HFFc6 (cell line): ENCODE measurements around the gene SUGCT. TPM values are rescaled to one million over a fixed set of nuclear protein-coding genes. Genes with fewer than 3 reads are reported as not detected.
"Not testable (repeated sequence)": the region's sequence is repeated elsewhere in the genome, so short reads cannot be mapped to it uniquely, and the experiment has no call there.

ENCODE experiments used
- DNase-seq: peaks from one replicate; pipeline ENCODE4 v3.0.0-alpha.2; 2018
- H3K27ac Mint-ChIP-seq: 2 replicates; pipeline ENCODE4 v1.8.0; 2020; ENCODE audit warnings: mild to moderate bottlenecking, mixed read lengths
- H3K27me3 Mint-ChIP-seq: 2 replicates; pipeline ENCODE4 v1.8.0; 2021; ENCODE audit warnings: mild to moderate bottlenecking, moderate library complexity, mixed read lengths; ENCODE audit not compliant: insufficient read depth
- H3K36me3 Mint-ChIP-seq: 2 replicates; pipeline ENCODE4 v1.8.0; 2021; ENCODE audit warnings: low read depth, mixed read lengths
- H3K4me1 Mint-ChIP-seq: 2 replicates; pipeline ENCODE4 v1.8.0; 2020; ENCODE audit warnings: low read depth, mixed read lengths
- H3K4me3 Mint-ChIP-seq: 2 replicates; pipeline ENCODE4 v1.8.0; 2020; ENCODE audit warnings: mild to moderate bottlenecking, moderate library complexity, mixed read lengths
- H3K9me3 Mint-ChIP-seq: 2 replicates; pipeline ENCODE4 v1.8.0; 2020; ENCODE audit warnings: mild to moderate bottlenecking, mixed read lengths
- total RNA-seq, 6 experiments: library from RNA; stranded (reverse); fragmentation: NEBNext Ultra II Directional; extraction: Animal tissue kit (Norgen Biotek cat#: 25700); gene quantifications; 2 replicates in 1 of 6; 3 replicates in 5 of 6; pipeline ENCODE4 v1.2.3, GENCODE V29; 2021
- TF ChIP-seq, protein P1 (sequence below): fragments of 200-600 bp; sonication (generic); IDR thresholded peaks from 2 replicates; pipeline ENCODE4 v1.5.0; 2021; ENCODE audit warnings: antibody characterized with exemption, mild to moderate bottlenecking

SUGCT gene
- total RNA-seq, 6 experiments from 2014 or later: 12.9 to 20.1 (median 17.1) TPM

DNA sequence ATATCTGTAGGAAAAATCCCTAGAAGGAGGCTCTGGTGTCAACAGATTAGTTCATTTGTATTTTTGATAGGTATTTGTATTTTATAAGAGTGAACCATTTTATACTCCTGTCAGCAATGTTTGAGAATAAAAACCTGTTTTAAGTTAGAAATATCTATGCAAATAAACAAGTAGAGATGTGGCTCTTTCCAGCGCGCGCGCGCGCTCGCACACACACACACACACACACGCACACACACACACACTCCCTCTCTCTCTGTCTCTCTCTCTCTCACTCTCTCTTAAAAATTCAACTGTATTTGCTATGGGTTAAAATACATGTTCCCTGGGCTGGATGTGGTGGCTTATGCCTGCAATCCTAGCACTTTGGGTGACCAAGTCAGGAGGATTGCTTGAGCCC lies 113.9 kb downstream of the SUGCT start:
- TF ChIP-seq, protein P1, sequence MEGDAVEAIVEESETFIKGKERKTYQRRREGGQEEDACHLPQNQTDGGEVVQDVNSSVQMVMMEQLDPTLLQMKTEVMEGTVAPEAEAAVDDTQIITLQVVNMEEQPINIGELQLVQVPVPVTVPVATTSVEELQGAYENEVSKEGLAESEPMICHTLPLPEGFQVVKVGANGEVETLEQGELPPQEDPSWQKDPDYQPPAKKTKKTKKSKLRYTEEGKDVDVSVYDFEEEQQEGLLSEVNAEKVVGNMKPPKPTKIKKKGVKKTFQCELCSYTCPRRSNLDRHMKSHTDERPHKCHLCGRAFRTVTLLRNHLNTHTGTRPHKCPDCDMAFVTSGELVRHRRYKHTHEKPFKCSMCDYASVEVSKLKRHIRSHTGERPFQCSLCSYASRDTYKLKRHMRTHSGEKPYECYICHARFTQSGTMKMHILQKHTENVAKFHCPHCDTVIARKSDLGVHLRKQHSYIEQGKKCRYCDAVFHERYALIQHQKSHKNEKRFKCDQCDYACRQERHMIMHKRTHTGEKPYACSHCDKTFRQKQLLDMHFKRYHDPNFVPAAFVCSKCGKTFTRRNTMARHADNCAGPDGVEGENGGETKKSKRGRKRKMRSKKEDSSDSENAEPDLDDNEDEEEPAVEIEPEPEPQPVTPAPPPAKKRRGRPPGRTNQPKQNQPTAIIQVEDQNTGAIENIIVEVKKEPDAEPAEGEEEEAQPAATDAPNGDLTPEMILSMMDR: no peak
- no peak for DNase-seq
- no peaks in the 10 kb centered on the region for H3K36me3 Mint-ChIP-seq
- H3K4me1 Mint-ChIP-seq: no peaks in the 10 kb centered on the region
- H3K9me3 Mint-ChIP-seq: no peaks in the 10 kb centered on the region
- no peak overlapping the region for H3K4me3 Mint-ChIP-seq
- no peak overlapping the region for H3K27ac Mint-ChIP-seq
- H3K27me3 Mint-ChIP-seq: peaks cover 2% of the 10 kb centered on the region; the same call in 1 of the 2 replicates

DNA sequence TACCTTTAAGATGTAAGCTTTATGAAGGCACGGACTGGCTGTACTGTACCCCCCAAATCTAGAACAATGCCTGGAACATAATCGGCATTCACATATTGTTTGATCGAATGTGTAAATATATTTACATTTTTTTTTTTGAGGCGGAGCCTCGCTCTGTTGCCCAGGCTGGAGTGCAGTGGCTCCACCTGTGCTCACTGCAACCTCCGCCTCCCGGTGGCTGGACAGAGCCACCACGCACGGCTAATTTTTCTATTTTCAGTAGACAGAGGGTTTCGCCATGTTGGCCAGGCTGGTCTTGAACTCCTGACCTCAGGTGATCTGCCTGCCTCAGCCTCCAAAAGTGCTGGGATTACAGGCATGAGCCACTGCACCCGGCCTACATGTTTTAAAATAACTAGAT lies 118.6 kb downstream of the SUGCT start:
- not testable (repeated sequence) for H3K27me3 Mint-ChIP-seq, H3K4me1 Mint-ChIP-seq, H3K27ac Mint-ChIP-seq, H3K36me3 Mint-ChIP-seq, H3K9me3 Mint-ChIP-seq, DNase-seq, H3K4me3 Mint-ChIP-seq
- TF ChIP-seq, protein P1: peak; percentile 41

DNA sequence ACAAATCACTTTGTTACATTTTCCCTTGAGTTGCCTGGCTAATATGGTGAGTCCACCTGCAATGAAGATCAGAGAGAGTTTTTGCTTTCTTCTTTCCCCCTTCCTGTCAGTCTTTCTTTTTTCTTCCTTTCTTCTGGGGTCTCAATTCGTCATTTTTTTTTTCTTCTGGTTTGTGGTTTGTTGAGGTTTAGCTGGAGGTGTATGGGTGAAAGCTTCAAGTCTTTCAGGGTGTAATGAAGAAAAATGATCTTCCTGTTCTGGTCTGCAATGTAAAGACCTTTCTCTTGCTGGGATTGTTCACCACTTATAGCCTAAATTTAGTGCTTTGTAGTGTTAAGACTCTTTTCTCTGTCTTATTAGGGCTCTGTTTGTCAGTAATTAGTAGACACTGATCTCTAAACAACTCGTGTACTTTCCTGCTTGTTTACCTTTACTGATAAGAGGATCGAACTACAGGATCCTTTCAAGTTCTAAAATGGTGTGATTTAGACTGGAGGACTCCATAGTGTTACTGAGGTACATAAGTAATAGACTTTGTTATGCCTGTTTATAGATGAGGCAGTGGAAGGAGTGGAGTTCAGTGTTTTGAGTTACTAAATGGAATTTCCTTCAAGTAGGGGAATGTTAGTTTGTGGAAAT lies 129.1 kb downstream of the SUGCT start:
- TF ChIP-seq, protein P1: no peak
- Mint-ChIP-seq H3K27ac (no peak overlapping the region), H3K27me3 (no peaks in the 10 kb centered on the region), H3K4me1 (no peaks in the 10 kb centered on the region), H3K4me3 (no peak overlapping the region), H3K36me3 (no peaks in the 10 kb centered on the region), H3K9me3 (no peaks in the 10 kb centered on the region)
- no peak for DNase-seq

DNA sequence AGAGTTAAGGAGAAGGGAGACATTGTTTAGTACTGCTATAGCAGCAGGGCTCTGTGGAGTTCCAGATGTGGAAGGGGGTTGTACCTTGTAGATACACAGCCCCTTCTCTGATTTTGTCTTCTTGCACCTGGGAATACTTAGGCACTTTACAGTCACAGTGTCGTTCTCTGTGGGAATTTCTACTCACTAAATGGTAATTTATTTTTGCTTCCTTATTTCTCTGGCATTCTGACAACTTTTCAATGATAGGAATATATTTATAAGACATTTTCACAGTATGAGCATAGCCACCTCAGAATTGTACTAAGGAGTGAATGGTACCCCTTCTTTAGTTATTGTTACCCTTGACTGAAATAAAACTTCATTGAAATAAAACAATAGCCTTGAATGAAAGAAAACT lies 132.8 kb downstream of the SUGCT start:
- Mint-ChIP-seq H3K9me3 (no peaks in the 10 kb centered on the region), H3K36me3 (no peaks in the 10 kb centered on the region), H3K4me1 (no peaks in the 10 kb centered on the region), H3K27me3 (no peaks in the 10 kb centered on the region; the same call in 1 of the 2 replicates), H3K4me3 (no peak overlapping the region), H3K27ac (no peak overlapping the region)
- no peak for DNase-seq
- TF ChIP-seq, protein P1: no peak

DNA sequence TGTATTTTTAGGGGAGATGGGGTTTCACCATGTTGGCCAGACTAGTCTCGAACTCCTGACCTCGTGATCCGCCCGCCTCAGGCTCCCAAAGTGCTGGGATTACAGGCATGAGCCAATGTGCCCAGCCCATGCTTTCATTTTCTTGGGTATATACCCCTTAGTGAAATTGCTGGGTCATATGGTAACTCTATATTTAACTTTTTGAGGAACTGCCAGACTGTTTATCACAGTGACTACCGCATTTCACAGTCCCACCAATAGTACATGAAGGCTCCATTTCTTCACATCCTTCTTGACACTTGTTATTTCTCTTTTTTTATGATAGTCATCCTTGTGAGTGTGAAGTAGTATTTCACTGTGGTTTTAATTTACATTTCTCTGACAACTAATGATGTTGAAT lies 134.0 kb downstream of the SUGCT start:
- H3K36me3 Mint-ChIP-seq, H3K27ac Mint-ChIP-seq, H3K27me3 Mint-ChIP-seq, H3K4me1 Mint-ChIP-seq, DNase-seq, H3K4me3 Mint-ChIP-seq, H3K9me3 Mint-ChIP-seq: not testable (repeated sequence)

DNA sequence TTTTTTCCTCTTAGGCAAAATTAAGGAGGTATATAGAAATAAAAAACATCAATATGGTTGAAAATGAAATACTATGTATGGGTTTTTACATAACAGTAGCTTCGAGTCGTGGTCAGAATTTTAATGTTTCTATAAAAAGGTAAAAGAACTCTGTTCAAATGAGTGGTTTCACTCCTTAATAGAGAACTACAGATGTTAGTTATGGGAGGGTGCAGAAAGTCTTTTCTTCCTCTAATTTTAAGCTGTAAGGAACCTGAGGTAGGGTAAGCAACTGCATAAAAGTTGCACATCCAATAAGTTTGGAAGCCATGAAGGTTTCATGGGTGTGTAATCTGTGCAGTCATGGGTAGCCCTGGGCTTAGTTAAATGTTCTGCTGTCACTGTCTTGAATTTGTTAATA lies 141.3 kb downstream of the SUGCT start:
- H3K4me1 Mint-ChIP-seq: no peaks in the 10 kb centered on the region
- no peak for DNase-seq
- TF ChIP-seq, protein P1: no peak
- peaks cover 2% of the 10 kb centered on the region; the same call in 1 of the 2 replicates for H3K36me3 Mint-ChIP-seq
- no peaks in the 10 kb centered on the region; the same call in 1 of the 2 replicates for H3K27me3 Mint-ChIP-seq
- H3K9me3 Mint-ChIP-seq: peaks cover 2% of the 10 kb centered on the region
- H3K27ac Mint-ChIP-seq: no peak overlapping the region
- H3K4me3 Mint-ChIP-seq: no peak overlapping the region
